ENCODE measurements around the gene MCL1. TPM values are rescaled to one million over a fixed set of nuclear protein-coding genes. Genes with fewer than 3 reads are reported as not detected.
A peak's percentile ranks its signal among the peaks of the same experiment; 100 is the strongest.

Gene MCL1
- total and polyA plus RNA-seq, 2 of the 13 experiments (the other 11 are each of a cell fraction or from before 2014, with no cell fraction given) = 69.5 to 125 TPM

- peak; percentile 76 for TF ChIP-seq PRDM10 (CRISPR knock-in tag; IDR thresholded peaks at IDR 0.05; ENCODE audit: low read depth)
- peak; percentile 96 for TF ChIP-seq SP5 (CRISPR knock-in tag; IDR thresholded peaks at IDR 0.05; ENCODE audit: borderline replicate concordance, low read depth)
- no peak for TF ChIP-seq NR0B2 (CRISPR knock-in tag; IDR thresholded peaks at IDR 0.05)
- no peak for TF ChIP-seq FLYWCH1 (CRISPR knock-in tag; IDR thresholded peaks at IDR 0.05)
- TF ChIP-seq NFKBIZ (CRISPR knock-in tag; IDR thresholded peaks at IDR 0.05) = no peak; the same call in 1 of the 2 replicates
- no peak for TF ChIP-seq MEIS1 (CRISPR knock-in tag; IDR thresholded peaks at IDR 0.05; ENCODE audit: borderline replicate concordance)
- TF ChIP-seq SSRP1 (CRISPR knock-in tag; IDR thresholded peaks at IDR 0.05) = no peak
- no peak for TF ChIP-seq MATR3 (CRISPR knock-in tag; IDR thresholded peaks at IDR 0.05)
- TF ChIP-seq NFE2L2 (IDR thresholded peaks at IDR 0.05; ENCODE audit: low read length) = no peak
- TF ChIP-seq HOXA9 (CRISPR knock-in tag; IDR thresholded peaks at IDR 0.05; ENCODE audit: borderline replicate concordance) = no peak
- peak; percentile 67; the same call in 1 of the 2 replicates for TF ChIP-seq ZNF124 (CRISPR knock-in tag; IDR thresholded peaks at IDR 0.05)
- TF ChIP-seq FOXK1 (CRISPR knock-in tag; IDR thresholded peaks at IDR 0.05; ENCODE audit: borderline replicate concordance, low read depth) = peak; percentile 63; the same call in 1 of the 2 replicates
- no peak for TF ChIP-seq SMARCE1 (IDR thresholded peaks at IDR 0.05; ENCODE audit: borderline replicate concordance)
- no peak for TF ChIP-seq TCF12 (IDR thresholded peaks at IDR 0.05)
- TF ChIP-seq TCF12 (CRISPR knock-in tag; IDR thresholded peaks at IDR 0.05) = no peak
- no peak for TF ChIP-seq NFAT5 (CRISPR knock-in tag; IDR thresholded peaks at IDR 0.05)
- no peak for TF ChIP-seq ZFP36L2 (CRISPR knock-in tag; IDR thresholded peaks at IDR 0.05)
- no peak for TF ChIP-seq NR1H2 (CRISPR knock-in tag; IDR thresholded peaks at IDR 0.05; ENCODE audit: borderline replicate concordance, low read depth)
- TF ChIP-seq SMARCC2 (IDR thresholded peaks at IDR 0.05) = no peak
- TF ChIP-seq ZNF737 (CRISPR knock-in tag; IDR thresholded peaks at IDR 0.05; ENCODE audit: borderline replicate concordance) = 0 out of 2 replicates have a peak, but pooled peaks have one; percentile 4
- no peak; the same call in 1 of the 2 replicates for TF ChIP-seq ZBTB34 (CRISPR knock-in tag; IDR thresholded peaks at IDR 0.05)
Observed at GRCh38 chr1:150561974-150562445, 17.4 kb downstream of the MCL1 start (continued).
